HEK293 (cell line): Measurements from ENCODE around the gene SNAPIN.
A peak's percentile ranks its signal among the peaks of the same experiment; 100 is the strongest.

Experiments
- OSR2 ChIP-seq: fragments of 450-650 bp; formaldehyde crosslinking; IDR thresholded peaks from 2 replicates; pipeline ENCODE4 v1.5.1; 2016; ENCODE audit warnings: missing biosample characterization, missing genetic modification characterization
- PATZ1 ChIP-seq: fragments of 450-650 bp; formaldehyde crosslinking; IDR thresholded peaks from 2 replicates; pipeline ENCODE4 v1.5.1; 2016; ENCODE audit warnings: missing biosample characterization, missing genetic modification characterization
- TRIM28 ChIP-seq: IDR thresholded peaks from 2 replicates; pipeline ENCODE4 v1.6.1; 2011; ENCODE audit warnings: low read length, control low read depth, borderline replicate concordance
- ZBTB11 ChIP-seq: fragments of 450-650 bp; formaldehyde crosslinking; conservative IDR thresholded peaks from 2 replicates; pipeline ENCODE4 v1.5.1; 2016; ENCODE audit warnings: low read depth, missing biosample characterization, missing genetic modification characterization
- ZBTB6 ChIP-seq: fragments of 450-650 bp; formaldehyde crosslinking; IDR thresholded peaks from 2 replicates; pipeline ENCODE4 v1.5.1; 2017; ENCODE audit warnings: missing biosample characterization, missing genetic modification characterization
- ZBTB7A ChIP-seq: fragments of 450-650 bp; formaldehyde crosslinking; IDR thresholded peaks from 2 replicates; pipeline ENCODE4 v1.5.1; 2016; ENCODE audit warnings: low read depth, missing biosample characterization, missing genetic modification characterization
- ZIC2 ChIP-seq: fragments of 450-650 bp; formaldehyde crosslinking; IDR thresholded peaks from 2 replicates; pipeline ENCODE4 v1.5.1; 2016; ENCODE audit warnings: missing biosample characterization, missing genetic modification characterization
- ZNF10 ChIP-seq: fragments of 450-650 bp; formaldehyde crosslinking; IDR thresholded peaks from 2 replicates; pipeline ENCODE4 v1.5.1; 2017; ENCODE audit warnings: missing biosample characterization, missing genetic modification characterization
- ZNF112 ChIP-seq: fragments of 450-650 bp; formaldehyde crosslinking; IDR thresholded peaks from 2 replicates; pipeline ENCODE4 v1.5.0; 2017; ENCODE audit warnings: missing biosample characterization, missing genetic modification characterization
- ZNF121 ChIP-seq: fragments of 450-650 bp; formaldehyde crosslinking; IDR thresholded peaks from 2 replicates; pipeline ENCODE4 v1.5.1; 2016; ENCODE audit warnings: missing biosample characterization, missing genetic modification characterization
- ZNF138 ChIP-seq: fragments of 450-650 bp; formaldehyde crosslinking; IDR thresholded peaks from 2 replicates; pipeline ENCODE4 v1.5.1; 2016; ENCODE audit warnings: missing biosample characterization, missing genetic modification characterization, borderline replicate concordance
- ZNF16 ChIP-seq: fragments of 450-650 bp; formaldehyde crosslinking; IDR thresholded peaks from 2 replicates; pipeline ENCODE4 v1.5.1; 2016; ENCODE audit warnings: low read depth, missing biosample characterization, missing genetic modification characterization
- ZNF18 ChIP-seq: fragments of 450-650 bp; formaldehyde crosslinking; IDR thresholded peaks from 2 replicates; pipeline ENCODE4 v1.5.1; 2016; ENCODE audit warnings: missing biosample characterization, missing genetic modification characterization
- ZNF19 ChIP-seq: fragments of 450-650 bp; formaldehyde crosslinking; IDR thresholded peaks from 2 replicates; pipeline ENCODE4; 2016; ENCODE audit warnings: missing biosample characterization, missing genetic modification characterization, low read depth
- ZNF202 ChIP-seq: fragments of 450-650 bp; formaldehyde crosslinking; IDR thresholded peaks from 2 replicates; pipeline ENCODE4 v1.5.1; 2016; ENCODE audit warnings: missing biosample characterization, missing genetic modification characterization, borderline replicate concordance
- ZNF211 ChIP-seq: fragments of 450-650 bp; formaldehyde crosslinking; IDR thresholded peaks from 2 replicates; pipeline ENCODE4 v1.5.1; 2016; ENCODE audit warnings: low read depth, missing biosample characterization, missing genetic modification characterization
- ZNF335 ChIP-seq: fragments of 450-650 bp; formaldehyde crosslinking; conservative IDR thresholded peaks from 2 replicates; pipeline ENCODE4 v1.5.1; 2016; ENCODE audit warnings: missing biosample characterization, missing genetic modification characterization
- ZNF391 ChIP-seq: fragments of 450-650 bp; formaldehyde crosslinking; IDR thresholded peaks from 2 replicates; pipeline ENCODE4 v1.5.1; 2016; ENCODE audit warnings: low read depth, missing biosample characterization, missing genetic modification characterization, borderline replicate concordance
- ZNF433 ChIP-seq: fragments of 450-650 bp; formaldehyde crosslinking; IDR thresholded peaks from 2 replicates; pipeline ENCODE4 v1.5.1; 2016; ENCODE audit warnings: missing biosample characterization, missing genetic modification characterization, low read depth
- ZNF596 ChIP-seq: fragments of 450-650 bp; IDR thresholded peaks from 2 replicates; pipeline ENCODE4 v1.5.0; 2018; ENCODE audit warnings: missing biosample characterization, mild to moderate bottlenecking, missing genetic modification characterization, moderate library complexity
- ZNF610 ChIP-seq: fragments of 450-650 bp; formaldehyde crosslinking; IDR thresholded peaks from 2 replicates; pipeline ENCODE4 v1.5.1; 2016; ENCODE audit warnings: missing biosample characterization, missing genetic modification characterization, borderline replicate concordance
- ZNF660 ChIP-seq: fragments of 450-650 bp; IDR thresholded peaks from 2 replicates; pipeline ENCODE4 v1.5.1; 2018; ENCODE audit warnings: missing biosample characterization, mild to moderate bottlenecking, missing genetic modification characterization
- ZNF670 ChIP-seq: fragments of 450-650 bp; formaldehyde crosslinking; IDR thresholded peaks from 2 replicates; pipeline ENCODE4 v1.5.1; 2016; ENCODE audit warnings: missing biosample characterization, missing genetic modification characterization, low read depth
- ZNF792 ChIP-seq: fragments of 450-650 bp; formaldehyde crosslinking; IDR thresholded peaks from 2 replicates; pipeline ENCODE4 v1.5.1; 2016; ENCODE audit warnings: missing biosample characterization, missing genetic modification characterization
- TF ChIP-seq, protein P1 (sequence below): fragments of 450-650 bp; formaldehyde crosslinking; IDR thresholded peaks from 2 replicates; pipeline ENCODE4 v1.5.1; 2016; ENCODE audit warnings: missing biosample characterization, missing genetic modification characterization

SNAPIN gene

GRCh38 chr1:153678519-153679336 is 20.2 kb downstream of the SNAPIN start, which contains the start of gene NPR1 (continued):
- TF ChIP-seq ZNF335, result peak; percentile 95
- TF ChIP-seq ZNF792 (tag by site-specific recombination), result 0 out of 2 replicates have a peak, but pooled peaks have one; percentile 24
- TF ChIP-seq ZNF121, result no peak
- TF ChIP-seq ZNF391 (tag by site-specific recombination), result no peak
- peak; percentile 94 for TF ChIP-seq ZNF18
- no peak for TF ChIP-seq ZNF670 (tag by site-specific recombination)
- TF ChIP-seq ZNF211 (tag by site-specific recombination), result no peak
- TF ChIP-seq ZBTB11 (tag by site-specific recombination), result peak; percentile 75
- TF ChIP-seq ZNF660 (tag by site-specific recombination), result no peak
- no peak for TF ChIP-seq ZNF19
- TF ChIP-seq ZNF16 (tag by site-specific recombination), result no peak
- no peak for TF ChIP-seq ZNF138 (tag by site-specific recombination)
- TF ChIP-seq ZNF596 (tag by site-specific recombination), result peak; percentile 83
- TF ChIP-seq ZBTB7A, result peak; percentile 71; the same call in 1 of the 2 replicates
- TF ChIP-seq OSR2 (tag by site-specific recombination), result peak; percentile 75
- peak; percentile 96 for TF ChIP-seq ZIC2
- TF ChIP-seq ZNF112, result no peak
- TF ChIP-seq TRIM28, result no peak
- no peak for TF ChIP-seq ZNF202 (tag by site-specific recombination)
- TF ChIP-seq ZNF433 (tag by site-specific recombination), result no peak
- peak; percentile 61; the same call in 1 of the 2 replicates for TF ChIP-seq ZNF10 (tag by site-specific recombination)
- TF ChIP-seq, protein P1, sequence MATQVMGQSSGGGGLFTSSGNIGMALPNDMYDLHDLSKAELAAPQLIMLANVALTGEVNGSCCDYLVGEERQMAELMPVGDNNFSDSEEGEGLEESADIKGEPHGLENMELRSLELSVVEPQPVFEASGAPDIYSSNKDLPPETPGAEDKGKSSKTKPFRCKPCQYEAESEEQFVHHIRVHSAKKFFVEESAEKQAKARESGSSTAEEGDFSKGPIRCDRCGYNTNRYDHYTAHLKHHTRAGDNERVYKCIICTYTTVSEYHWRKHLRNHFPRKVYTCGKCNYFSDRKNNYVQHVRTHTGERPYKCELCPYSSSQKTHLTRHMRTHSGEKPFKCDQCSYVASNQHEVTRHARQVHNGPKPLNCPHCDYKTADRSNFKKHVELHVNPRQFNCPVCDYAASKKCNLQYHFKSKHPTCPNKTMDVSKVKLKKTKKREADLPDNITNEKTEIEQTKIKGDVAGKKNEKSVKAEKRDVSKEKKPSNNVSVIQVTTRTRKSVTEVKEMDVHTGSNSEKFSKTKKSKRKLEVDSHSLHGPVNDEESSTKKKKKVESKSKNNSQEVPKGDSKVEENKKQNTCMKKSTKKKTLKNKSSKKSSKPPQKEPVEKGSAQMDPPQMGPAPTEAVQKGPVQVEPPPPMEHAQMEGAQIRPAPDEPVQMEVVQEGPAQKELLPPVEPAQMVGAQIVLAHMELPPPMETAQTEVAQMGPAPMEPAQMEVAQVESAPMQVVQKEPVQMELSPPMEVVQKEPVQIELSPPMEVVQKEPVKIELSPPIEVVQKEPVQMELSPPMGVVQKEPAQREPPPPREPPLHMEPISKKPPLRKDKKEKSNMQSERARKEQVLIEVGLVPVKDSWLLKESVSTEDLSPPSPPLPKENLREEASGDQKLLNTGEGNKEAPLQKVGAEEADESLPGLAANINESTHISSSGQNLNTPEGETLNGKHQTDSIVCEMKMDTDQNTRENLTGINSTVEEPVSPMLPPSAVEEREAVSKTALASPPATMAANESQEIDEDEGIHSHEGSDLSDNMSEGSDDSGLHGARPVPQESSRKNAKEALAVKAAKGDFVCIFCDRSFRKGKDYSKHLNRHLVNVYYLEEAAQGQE (tag by site-specific recombination), result 0 out of 2 replicates have a peak, but pooled peaks have one; percentile 40
- 0 out of 2 replicates have a peak, but pooled peaks have one; percentile 54 for TF ChIP-seq ZNF610
- no peak for TF ChIP-seq ZBTB6 (tag by site-specific recombination)
- TF ChIP-seq PATZ1 (tag by site-specific recombination), result peak; percentile 93
